Activated naive CD8-positive, alpha-beta T cell treated with anti-CD3 and anti-CD28 coated beads for 36 hours (primary cell): ENCODE data around the gene GMDS. TPM values are rescaled to one million over a fixed set of nuclear protein-coding genes. Genes with fewer than 3 reads are reported as not detected.

Experiments
- DNase-seq: peaks from one replicate; pipeline ENCODE4 v3.0.0; 2021
- H3K27ac Mint-ChIP-seq: one replicate; pipeline ENCODE4 v1.8.0; 2022; ENCODE audit warnings: mild to moderate bottlenecking, moderate library complexity, mixed read lengths
- H3K27me3 Mint-ChIP-seq: one replicate; pipeline ENCODE4 v1.8.0; 2022; ENCODE audit warnings: mild to moderate bottlenecking, mixed read lengths
- H3K36me3 Mint-ChIP-seq: one replicate; pipeline ENCODE4 v1.8.0; 2021; ENCODE audit warnings: mild to moderate bottlenecking, mixed read lengths
- H3K4me1 Mint-ChIP-seq: one replicate; pipeline ENCODE4 v1.8.0; 2021; ENCODE audit warnings: mixed read lengths
- H3K4me3 Mint-ChIP-seq: one replicate; pipeline ENCODE4 v1.8.0; 2022; ENCODE audit warnings: mild to moderate bottlenecking, moderate library complexity, mixed read lengths
- H3K9me3 Mint-ChIP-seq: one replicate; pipeline ENCODE4 v1.8.0; 2022; ENCODE audit warnings: mixed read lengths
- total RNA-seq, 2 experiments: library from RNA; stranded (reverse); gene quantifications; one replicate each; pipeline ENCODE4 v1.2.3, GENCODE V29; 2021

Gene GMDS
- total RNA-seq, 2 experiments from 2014 or later = 34.7 to 38.5 TPM

DNA sequence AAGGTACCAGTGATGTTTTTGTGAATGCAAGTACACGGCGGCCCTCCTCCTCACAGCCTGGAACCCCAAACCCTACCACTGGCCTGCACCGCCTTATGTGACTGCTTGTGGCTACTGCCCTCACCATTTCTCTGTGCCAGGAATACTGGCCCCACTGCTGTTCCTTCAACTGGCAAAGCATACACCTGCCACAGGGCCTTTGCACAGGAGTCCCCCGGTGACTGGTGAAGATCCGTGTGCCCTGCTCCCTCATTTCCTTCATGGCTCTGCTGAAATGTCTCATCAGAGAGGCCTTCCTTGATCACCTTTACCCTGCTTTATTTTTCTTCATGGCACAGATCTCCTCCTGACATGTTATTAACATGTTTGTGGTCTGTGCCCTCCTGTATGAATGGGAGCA, 581.9 kb downstream of the GMDS start:
- DNase-seq = no peak
- Mint-ChIP-seq H3K36me3 (peaks cover 3% of the 10 kb centered on the region), H3K4me1 (peaks cover 1% of the 10 kb centered on the region), H3K27me3 (no peaks in the 10 kb centered on the region), H3K4me3 (no peak overlapping the region), H3K9me3 (no peaks in the 10 kb centered on the region), H3K27ac (no peak overlapping the region)

DNA sequence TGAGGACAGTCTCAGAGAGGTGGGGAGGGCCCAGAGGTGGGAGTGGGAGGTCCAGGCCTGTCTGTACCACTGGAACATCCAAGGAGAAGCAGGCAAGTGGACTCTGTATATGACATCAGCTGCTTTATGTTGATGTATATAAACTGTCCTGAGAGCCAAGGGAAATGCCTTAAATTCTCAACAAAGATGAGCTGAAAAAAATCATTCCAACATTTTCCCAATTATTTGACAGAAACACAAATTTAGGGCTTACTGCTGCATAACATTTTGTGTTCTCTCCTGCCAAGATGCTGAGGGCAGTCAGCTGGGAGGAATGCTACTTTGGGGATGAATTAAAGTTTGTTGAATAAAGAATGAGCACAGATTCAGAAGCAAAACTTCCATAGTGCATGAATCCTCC, 582.9 kb downstream of the GMDS start:
- no peak for DNase-seq
- Mint-ChIP-seq H3K27me3 (no peaks in the 10 kb centered on the region), H3K9me3 (no peaks in the 10 kb centered on the region), H3K4me3 (no peak overlapping the region), H3K4me1 (peaks cover 1% of the 10 kb centered on the region), H3K36me3 (peaks cover 2% of the 10 kb centered on the region), H3K27ac (no peak overlapping the region)

DNA sequence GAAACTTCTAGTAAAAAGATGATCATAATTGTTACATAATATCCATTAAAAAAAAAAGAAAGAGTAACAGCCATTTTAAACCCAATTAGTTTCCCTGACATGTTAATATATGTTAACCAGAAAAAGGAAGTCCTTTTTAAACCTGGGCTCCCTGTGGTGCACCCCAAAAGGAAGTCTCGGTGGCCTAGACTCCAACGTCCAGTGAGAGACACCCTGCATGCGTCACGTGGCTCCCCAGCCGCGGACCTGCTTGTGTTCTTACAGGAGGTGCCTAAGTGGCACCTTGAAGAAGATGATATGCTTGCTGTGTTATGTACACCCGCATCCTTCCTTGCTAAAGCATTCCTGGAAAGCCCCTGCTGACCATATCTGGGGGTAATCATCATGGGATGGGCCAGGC, 585.6 kb downstream of the GMDS start:
- Mint-ChIP-seq H3K27ac (no peak overlapping the region), H3K9me3 (no peaks in the 10 kb centered on the region), H3K36me3 (peaks cover 2% of the 10 kb centered on the region), H3K4me3 (no peak overlapping the region), H3K4me1 (no peaks in the 10 kb centered on the region), H3K27me3 (no peaks in the 10 kb centered on the region)
- no peak for DNase-seq

DNA sequence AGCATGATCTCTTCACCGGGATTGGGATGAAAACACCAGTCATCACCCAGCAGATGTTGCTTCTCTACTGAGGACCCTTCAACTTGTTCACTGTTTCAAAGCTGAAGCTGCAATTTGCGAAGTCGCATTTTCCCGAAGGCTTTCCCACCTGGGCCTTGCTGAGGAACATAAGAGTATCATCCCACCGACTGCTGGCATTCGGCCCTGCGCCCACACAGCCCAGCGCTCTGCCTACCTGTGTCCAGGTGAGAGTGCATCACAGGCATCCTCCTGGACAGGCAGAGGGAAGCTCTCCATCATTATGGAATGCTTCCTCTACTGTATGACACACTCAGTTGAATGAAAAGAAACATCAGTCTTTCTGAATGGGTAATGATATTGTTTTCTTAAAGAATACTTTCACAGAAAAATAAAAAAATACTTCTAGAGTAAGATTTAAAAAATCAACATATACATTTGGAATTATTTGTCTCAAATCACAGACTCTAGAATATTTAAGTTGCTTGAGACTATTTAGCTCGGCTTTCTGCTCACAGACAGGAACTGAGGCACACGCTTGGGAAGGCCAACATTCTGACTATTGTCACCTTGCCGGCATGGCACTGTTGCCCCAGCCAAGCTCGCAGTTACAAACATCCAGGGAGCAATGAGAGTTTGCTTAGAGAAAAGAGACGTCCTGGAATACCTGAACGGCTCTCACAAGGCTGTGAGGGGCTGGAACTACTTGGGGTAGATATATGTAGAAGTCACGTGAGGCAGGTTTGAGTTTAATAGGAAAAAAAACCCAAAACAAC, 587.0 kb downstream of the GMDS start:
- DNase-seq = no peak
- Mint-ChIP-seq H3K9me3 (no peaks in the 10 kb centered on the region), H3K27ac (no peak overlapping the region), H3K4me3 (no peak overlapping the region), H3K27me3 (no peaks in the 10 kb centered on the region), H3K4me1 (no peaks in the 10 kb centered on the region), H3K36me3 (peaks cover 2% of the 10 kb centered on the region)

DNA sequence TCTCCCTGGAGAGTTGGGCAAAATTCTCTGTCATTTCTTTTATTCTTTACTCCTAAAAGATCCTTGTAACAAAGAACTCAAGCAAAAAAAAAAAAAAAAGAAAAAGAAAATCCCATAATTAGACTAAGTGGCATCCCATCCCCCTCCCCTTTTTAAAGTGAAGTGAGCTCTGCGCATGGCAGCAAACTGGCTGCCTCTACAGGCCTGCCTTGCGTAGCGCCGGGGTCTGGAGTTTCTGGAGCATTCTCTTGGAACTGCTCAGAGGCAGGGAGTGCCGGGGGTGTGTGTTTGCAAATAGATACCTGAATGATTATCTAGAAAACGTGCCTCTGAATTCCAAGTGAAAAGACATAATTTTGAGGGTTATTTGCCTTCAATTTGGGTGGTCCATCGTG, 587.6 kb downstream of the GMDS start:
- Mint-ChIP-seq H3K36me3 (peaks cover 2% of the 10 kb centered on the region), H3K27me3 (no peaks in the 10 kb centered on the region), H3K4me1 (no peaks in the 10 kb centered on the region), H3K4me3 (no peak overlapping the region), H3K9me3 (no peaks in the 10 kb centered on the region), H3K27ac (no peak overlapping the region)
- no peak for DNase-seq

DNA sequence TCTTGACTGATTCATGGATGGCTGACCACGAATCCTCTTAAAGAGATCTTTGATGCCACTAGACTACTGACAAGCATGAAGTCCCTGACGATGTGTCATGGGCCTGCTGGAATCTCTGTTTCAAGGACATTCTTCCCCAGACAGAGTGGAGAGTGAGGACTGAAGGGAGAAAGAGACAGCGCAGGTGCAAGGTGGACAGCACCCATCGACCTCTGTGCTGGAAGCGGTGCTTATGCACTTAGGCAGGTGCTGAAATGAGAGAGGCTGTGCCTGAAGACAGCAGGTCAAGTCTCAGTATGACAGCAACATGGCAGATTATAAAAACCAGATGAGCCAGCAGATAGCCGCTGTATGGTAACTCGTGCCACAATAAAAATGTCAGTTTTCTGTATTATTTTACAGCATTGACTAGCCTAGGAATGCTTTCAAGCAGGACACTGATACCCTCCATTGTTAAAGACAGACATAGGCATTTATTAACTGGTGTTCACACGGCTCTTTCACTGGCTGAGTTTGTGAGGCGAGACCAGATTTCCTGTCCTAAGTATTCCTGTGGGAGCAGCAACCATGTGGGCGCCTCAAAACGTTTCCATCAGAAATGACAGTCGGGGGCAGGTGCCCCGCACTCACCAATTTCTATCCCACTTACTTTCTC, 588.2 kb downstream of the GMDS start:
- Mint-ChIP-seq H3K27me3 (no peaks in the 10 kb centered on the region), H3K4me3 (no peak overlapping the region), H3K36me3 (peaks cover 2% of the 10 kb centered on the region), H3K9me3 (no peaks in the 10 kb centered on the region), H3K27ac (no peak overlapping the region), H3K4me1 (no peaks in the 10 kb centered on the region)
- DNase-seq = no peak

DNA sequence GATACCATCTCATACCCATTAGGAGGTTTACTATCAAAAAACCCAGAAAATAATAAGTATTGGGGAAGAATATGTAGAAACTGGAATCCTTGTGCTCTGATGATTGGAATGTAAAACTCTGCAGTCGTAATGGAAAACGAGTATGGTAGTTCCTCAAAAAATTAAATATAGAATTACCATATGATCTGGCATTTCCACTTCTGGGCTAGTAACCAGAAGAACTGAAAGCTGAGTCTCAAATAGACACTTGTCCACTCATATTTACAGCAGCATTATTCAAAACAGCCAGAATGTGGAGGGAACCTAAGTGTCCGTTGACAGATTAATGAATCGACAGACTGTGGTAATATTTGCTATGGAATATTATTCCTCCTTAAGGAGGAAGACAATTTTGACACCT, 591.4 kb downstream of the GMDS start:
- DNase-seq = no peak
- no peak overlapping the region for H3K4me3 Mint-ChIP-seq
- no peaks in the 10 kb centered on the region for H3K27me3 Mint-ChIP-seq
- no peaks in the 10 kb centered on the region for H3K4me1 Mint-ChIP-seq
- no peak overlapping the region for H3K27ac Mint-ChIP-seq
- no peaks in the 10 kb centered on the region for H3K9me3 Mint-ChIP-seq
- no peaks in the 10 kb centered on the region for H3K36me3 Mint-ChIP-seq

DNA sequence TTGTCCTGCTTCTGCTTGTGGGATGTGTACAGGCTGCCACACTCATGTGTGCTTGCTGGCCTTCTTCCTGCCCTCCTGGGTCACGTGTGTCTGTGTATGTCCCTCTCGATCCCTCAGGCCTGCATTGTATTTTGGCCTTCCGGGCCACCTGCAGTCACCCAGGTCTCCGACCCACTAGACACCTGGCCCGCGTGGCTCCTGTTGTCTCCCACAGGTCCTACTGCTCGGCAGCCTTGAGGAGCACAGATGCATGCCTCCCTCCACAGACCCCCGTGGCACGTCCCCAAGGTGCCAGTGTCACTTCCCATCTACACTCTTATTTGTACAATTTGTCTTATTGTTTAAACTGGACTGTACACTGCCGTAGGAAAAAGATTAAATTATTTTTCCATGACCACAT, 592.6 kb downstream of the GMDS start:
- no peaks in the 10 kb centered on the region for H3K9me3 Mint-ChIP-seq
- no peaks in the 10 kb centered on the region for H3K27me3 Mint-ChIP-seq
- no peaks in the 10 kb centered on the region for H3K36me3 Mint-ChIP-seq
- no peaks in the 10 kb centered on the region for H3K4me1 Mint-ChIP-seq
- DNase-seq = no peak
- no peak overlapping the region for H3K27ac Mint-ChIP-seq
- H3K4me3 Mint-ChIP-seq = no peak overlapping the region

DNA sequence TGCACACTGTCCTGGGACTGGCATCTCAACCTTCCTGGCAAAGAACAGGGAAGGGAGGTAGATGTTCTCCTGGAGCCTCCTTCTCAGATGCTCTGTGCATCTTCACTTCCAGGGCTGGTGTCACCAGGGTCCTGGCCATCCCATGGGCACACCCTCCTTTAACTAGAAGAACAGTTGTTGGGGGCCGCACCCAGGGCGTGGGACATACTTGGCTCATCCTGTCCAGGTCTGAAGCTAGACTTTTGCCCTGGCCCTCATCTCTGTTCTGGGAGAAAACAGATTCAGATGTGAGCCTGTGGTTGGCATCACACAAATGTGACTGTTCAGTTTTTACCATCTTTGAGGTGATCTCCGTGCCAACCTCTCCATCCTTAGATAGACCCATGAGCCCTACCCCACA, 594.0 kb downstream of the GMDS start:
- Mint-ChIP-seq H3K9me3 (no peaks in the 10 kb centered on the region), H3K4me1 (no peaks in the 10 kb centered on the region), H3K27me3 (no peaks in the 10 kb centered on the region), H3K4me3 (no peak overlapping the region), H3K36me3 (no peaks in the 10 kb centered on the region), H3K27ac (no peak overlapping the region)
- DNase-seq = no peak

DNA sequence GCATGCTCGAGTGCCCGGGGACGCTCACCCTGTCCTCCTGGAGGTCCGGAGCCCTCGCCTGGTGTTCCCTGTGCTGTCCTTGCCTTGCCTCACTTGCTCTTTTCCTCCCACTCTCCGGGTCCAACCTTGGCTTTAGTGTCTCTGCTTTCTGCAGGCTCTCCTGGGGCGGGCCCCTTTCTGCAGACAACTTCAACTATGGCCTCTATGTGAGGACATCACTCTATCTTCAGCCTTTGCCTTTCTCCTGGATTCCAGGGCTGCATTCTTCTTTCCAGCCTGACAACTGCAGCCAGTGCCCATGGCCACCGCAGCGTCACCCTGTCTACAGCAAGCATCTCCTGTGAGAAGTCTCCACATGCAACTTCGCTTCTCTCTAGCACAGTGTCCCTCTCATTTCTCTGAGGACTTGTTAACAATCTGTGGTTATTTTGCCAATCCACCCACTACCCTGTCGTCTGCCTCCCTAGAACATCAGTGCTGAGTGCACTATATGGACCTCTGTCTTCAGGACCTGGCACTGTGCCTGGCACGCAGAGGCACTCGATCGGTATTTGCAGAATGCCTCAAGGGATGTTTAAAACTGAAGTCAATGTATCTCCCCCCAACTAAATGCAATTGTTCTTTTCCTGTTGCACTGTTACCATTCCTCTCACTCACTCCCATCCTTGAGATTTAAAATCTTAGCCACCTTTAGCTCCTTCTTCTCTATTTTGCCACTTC, 599.8 kb downstream of the GMDS start:
- Mint-ChIP-seq H3K4me1 (no peaks in the 10 kb centered on the region), H3K27ac (no peak overlapping the region)

DNA sequence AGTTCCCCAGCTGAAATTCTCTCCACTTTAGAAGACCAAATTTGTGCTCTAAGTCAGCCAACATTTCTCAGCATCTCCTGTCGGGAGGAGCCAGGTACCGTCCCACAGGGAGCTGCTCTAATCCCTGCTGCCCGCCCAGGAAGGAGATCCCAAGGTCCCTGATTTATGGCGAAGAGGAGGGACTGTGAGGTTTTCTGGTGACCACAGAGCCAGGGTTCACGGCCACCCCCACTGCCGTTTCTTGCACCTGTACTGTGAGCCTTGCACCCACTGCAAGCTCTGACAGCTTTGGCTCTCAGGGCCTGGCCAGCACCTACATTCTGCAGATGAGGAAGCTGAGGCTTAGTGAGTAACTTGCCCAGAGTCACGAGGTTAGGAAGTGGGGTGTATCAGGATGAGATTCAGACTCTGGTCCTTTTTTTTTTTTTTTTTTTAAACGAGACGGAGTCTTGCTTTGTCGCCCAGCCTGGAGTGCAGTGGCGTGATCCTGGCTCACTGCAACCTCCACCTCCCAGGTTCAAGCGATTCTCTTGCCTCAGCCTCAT, 600.8 kb downstream of the GMDS start:
- no peak overlapping the region for H3K4me3 Mint-ChIP-seq
- no peaks in the 10 kb centered on the region for H3K4me1 Mint-ChIP-seq
- no peaks in the 10 kb centered on the region for H3K36me3 Mint-ChIP-seq
- peak overlapping the region; percentile 21 for H3K27ac Mint-ChIP-seq
- no peak for DNase-seq
- no peaks in the 10 kb centered on the region for H3K9me3 Mint-ChIP-seq
- H3K27me3 Mint-ChIP-seq = no peaks in the 10 kb centered on the region

More for the DNA sequence above, 599.8 kb downstream of the GMDS start:
- no peak for DNase-seq
- no peaks in the 10 kb centered on the region for H3K36me3 Mint-ChIP-seq
- no peaks in the 10 kb centered on the region for H3K9me3 Mint-ChIP-seq
- H3K27me3 Mint-ChIP-seq = no peaks in the 10 kb centered on the region
- no peak overlapping the region for H3K4me3 Mint-ChIP-seq

DNA sequence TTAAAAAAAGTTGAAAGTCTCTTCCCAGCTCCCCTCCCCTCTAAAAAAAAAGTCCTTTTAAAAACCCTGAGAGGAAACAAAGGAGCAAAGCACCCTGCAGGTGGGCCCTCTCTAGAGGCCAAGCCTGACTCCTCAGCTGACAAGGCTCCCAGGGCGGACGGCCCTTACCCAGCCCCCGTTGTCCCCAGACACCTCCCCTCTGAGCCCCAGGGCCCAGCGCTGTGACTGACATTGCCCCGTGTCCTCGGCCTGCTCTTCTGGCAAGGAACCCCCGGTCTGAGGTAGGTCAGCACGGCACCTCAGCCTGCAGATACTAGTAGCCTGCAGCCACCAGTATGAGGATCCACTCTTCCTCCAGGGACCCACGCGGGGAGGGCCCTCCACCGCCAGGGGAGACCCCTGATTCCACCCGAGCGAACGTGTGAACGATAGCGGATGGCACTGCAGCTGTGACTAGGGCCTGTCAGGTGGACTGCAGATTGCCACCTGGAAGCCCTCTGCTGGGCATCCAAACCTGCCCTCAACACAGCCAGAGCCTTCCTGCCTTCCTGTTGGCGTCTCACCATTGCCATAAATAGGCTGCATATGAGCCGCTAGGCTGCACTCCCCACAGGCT, 601.5 kb downstream of the GMDS start:
- Mint-ChIP-seq H3K27ac (no peak overlapping the region), H3K27me3 (no peaks in the 10 kb centered on the region), H3K4me3 (no peak overlapping the region), H3K9me3 (no peaks in the 10 kb centered on the region), H3K4me1 (no peaks in the 10 kb centered on the region), H3K36me3 (no peaks in the 10 kb centered on the region)
- DNase-seq = no peak

DNA sequence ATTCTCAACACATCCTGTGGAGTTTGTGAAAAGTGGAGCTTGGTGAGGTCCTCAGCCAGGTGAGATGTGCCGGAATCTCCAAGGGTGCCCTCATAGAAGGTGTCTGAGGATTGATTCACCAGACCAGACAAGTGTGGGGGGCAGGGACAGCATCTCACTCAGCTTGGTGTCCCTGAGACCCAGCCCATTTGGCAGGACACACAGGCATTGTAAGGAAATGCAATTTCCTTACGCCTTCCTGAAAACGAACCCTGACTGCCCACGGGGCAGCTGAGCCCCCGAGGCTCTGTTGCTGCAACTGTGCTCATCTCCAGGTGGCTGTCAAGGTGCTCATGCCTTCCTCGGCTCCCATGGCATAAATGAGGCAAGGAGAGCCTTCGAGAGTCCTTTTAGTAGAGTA, 602.3 kb downstream of the GMDS start:
- H3K27ac Mint-ChIP-seq = no peak overlapping the region
- no peaks in the 10 kb centered on the region for H3K4me1 Mint-ChIP-seq
- no peaks in the 10 kb centered on the region for H3K27me3 Mint-ChIP-seq
- H3K9me3 Mint-ChIP-seq = no peaks in the 10 kb centered on the region
- no peaks in the 10 kb centered on the region for H3K36me3 Mint-ChIP-seq
- H3K4me3 Mint-ChIP-seq = no peak overlapping the region
- no peak for DNase-seq

DNA sequence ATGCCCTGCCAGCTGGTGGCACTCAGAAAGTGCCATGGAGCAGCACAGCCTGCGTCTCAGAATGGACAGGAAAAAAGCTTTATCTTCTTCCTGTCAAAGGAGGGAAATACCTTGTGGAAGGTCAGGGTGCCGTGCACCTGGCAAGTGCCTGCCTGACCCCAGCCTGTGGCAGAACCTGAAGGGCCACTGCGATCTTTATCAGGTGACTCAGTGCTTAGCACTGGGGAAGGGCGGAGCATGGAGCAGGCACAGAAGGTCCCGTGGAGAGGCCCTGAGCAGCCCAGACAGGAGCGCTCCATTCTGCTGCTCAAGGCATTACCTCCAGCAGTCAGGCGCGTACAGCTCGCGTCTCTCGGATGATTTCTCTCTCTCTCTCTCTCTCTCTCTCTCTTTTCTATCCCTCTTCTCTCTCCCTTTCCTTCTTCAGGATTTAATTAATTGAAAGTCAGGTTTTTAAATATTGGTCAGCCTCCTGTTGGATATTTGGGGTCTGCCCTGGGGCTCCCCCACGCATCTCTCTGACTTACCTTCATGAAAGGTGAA, 604.0 kb downstream of the GMDS start:
- Mint-ChIP-seq H3K4me1 (no peaks in the 10 kb centered on the region), H3K9me3 (no peaks in the 10 kb centered on the region), H3K4me3 (no peak overlapping the region), H3K27ac (no peak overlapping the region), H3K27me3 (no peaks in the 10 kb centered on the region), H3K36me3 (no peaks in the 10 kb centered on the region)
- DNase-seq = no peak

DNA sequence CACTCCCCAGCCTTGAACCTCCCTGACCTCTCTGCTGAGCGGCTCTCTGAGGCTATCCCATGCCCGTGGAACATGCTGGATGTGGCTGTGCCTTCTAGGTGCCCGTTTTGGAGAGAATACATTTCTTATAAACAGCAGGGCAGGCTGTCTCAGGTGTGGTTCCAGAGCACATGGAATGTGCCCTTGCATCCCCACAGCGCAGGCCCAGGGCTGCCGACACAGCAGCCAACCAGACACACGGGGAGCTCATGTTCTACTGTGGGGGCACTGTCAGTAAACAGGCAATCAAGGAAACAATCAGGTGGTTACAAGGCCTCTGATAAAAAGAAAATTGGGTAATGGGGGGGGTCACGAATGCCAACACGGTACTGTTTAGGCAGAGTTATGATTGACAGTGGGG, 604.9 kb downstream of the GMDS start:
- Mint-ChIP-seq H3K4me3 (no peak overlapping the region), H3K9me3 (no peaks in the 10 kb centered on the region), H3K36me3 (no peaks in the 10 kb centered on the region), H3K27me3 (no peaks in the 10 kb centered on the region), H3K4me1 (no peaks in the 10 kb centered on the region), H3K27ac (no peak overlapping the region)
- no peak for DNase-seq
